ENCODE results near the gene PPP2R2C.

PPP2R2C gene

DNA sequence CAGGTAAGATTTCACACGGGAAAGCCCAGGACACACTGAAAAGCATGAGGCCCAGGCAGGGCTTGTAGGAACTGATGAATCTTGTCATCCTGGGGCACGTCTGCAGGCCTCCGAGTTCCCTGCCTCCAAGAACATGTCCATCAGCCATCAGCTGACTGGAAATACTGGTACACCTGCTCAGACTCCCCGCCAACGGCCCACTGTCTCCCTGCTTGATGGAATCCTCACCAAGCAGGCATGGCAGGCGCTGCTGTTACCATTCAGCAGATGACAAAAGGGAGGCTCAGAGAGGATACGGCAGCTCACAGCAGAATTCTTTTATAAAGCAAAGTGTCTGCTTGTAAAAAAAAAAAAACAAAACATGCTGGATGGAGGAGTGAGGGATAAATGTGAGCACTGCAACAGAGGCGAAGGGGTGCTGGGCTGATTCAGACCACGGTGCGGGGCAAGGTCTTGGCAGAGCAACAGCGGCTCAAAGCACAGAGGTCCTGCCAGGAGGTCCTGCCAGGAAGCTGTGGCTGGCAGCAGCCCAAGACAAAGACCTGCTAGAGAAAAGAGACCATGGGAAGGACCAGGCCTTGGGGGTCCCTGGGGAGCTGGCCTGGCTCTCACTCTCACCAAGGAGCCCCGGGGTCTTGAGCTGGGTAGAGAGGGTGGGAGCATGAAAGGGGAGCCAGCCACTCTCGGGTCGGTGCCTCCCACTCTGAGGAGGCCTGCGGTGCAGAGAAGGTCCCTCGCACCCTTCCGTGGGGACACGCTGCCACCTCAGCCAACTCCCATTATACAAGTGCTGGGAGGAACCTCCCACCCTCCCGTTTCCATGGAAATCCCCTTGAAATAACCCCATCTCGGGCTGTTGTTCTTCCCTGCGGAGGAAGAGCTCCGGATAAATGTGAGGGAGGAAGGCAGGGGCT, 25.6 kb downstream of the PPP2R2C start:
- peak; percentile 49 for DNase-seq

GRCh38 chr4:6446130-6446482, 26.3 kb downstream of the PPP2R2C start:
- DNase-seq: no peak

GRCh38 chr4:6445403-6446129, 26.8 kb downstream of the PPP2R2C start:
- DNase-seq: no peak

- DNase-seq: no peak
Observed at GRCh38 chr4:6444582-6444981, 27.8 kb downstream of the PPP2R2C start.

GRCh38 chr4:6443035-6444023, 29.1 kb downstream of the PPP2R2C start:
- no peak for DNase-seq

- DNase-seq: no peak
Observed at GRCh38 chr4:6442555-6442954, 29.9 kb downstream of the PPP2R2C start.

- no peak for DNase-seq
Observed at GRCh38 chr4:6441758-6442157, 30.7 kb downstream of the PPP2R2C start.

GRCh38 chr4:6441202-6441582, 31.2 kb downstream of the PPP2R2C start:
- no peak for DNase-seq

- DNase-seq: no peak
Observed at GRCh38 chr4:6440506-6441201, 31.8 kb downstream of the PPP2R2C start.

DNA sequence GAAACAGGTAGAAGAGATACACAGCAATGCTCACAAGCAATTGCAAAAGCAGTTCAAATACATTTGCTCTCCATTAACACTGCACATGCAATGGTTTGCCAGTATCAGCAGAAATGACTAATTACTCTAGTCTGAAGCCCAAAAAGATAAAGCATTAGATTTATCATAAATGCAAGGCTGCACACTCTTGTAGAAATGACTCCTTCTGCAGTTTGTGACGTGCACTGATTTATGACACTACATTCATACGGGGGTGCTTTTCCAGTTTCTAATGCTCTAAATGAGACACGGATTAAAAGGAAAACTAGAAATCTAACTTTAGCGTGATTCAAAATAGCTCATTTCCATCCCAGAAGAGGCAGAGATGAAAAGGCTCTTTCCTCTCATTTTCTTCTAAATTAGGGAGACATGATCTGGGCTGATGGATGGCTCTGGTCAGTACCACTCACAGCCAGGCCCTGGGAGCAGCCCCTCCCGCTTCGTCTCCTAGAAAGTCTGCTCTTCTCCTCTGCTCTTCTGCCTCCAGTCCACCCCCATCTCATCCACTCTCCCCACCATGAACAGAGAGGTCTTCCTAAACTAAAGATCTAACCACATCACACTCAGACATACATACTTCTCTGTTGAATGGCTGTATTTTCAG, 33.2 kb downstream of the PPP2R2C start:
- DNase-seq: no peak

DNA sequence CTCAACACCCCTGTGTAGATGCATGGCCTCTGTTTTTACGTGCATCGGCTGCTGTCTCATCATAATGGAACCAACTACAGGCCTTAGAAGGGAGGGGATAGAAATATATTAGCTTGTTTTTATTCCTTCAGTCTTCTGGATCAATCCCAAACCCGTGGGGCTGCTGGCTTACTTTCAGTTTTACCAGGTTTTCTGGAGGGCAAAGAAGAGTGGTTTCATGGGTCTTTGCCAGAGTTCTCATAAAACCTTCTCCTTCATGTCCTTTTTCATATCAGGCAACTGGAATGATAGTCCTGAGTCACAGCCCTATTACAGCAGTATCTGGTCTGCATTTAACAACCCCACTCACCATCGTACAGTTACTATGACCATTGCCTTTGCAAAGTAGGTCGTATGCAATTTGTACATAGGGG, 34.6 kb downstream of the PPP2R2C start:
- peak; percentile 42 for DNase-seq

DNA sequence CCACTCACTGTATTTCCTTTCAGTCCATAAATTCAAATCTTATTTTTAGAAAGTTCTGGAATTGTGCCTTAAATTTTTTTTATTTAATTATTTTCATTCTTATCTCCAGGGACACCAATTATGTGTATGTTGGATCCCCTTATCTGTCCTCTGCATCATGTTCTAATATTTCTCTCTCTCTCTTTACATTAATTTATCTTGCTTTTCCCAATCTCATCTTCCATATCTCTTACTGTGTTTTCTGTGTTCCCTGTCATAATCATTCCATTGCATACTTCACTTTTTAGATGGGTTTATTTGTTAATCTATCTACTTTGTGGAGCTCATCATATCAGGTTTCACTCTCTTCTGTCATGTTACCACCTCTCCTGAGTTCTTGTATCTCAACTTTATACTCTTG, 37.4 kb downstream of the PPP2R2C start:
- no peak for DNase-seq

- DNase-seq: no peak
Observed at GRCh38 chr4:6430927-6431326, 41.5 kb downstream of the PPP2R2C start.

DNA sequence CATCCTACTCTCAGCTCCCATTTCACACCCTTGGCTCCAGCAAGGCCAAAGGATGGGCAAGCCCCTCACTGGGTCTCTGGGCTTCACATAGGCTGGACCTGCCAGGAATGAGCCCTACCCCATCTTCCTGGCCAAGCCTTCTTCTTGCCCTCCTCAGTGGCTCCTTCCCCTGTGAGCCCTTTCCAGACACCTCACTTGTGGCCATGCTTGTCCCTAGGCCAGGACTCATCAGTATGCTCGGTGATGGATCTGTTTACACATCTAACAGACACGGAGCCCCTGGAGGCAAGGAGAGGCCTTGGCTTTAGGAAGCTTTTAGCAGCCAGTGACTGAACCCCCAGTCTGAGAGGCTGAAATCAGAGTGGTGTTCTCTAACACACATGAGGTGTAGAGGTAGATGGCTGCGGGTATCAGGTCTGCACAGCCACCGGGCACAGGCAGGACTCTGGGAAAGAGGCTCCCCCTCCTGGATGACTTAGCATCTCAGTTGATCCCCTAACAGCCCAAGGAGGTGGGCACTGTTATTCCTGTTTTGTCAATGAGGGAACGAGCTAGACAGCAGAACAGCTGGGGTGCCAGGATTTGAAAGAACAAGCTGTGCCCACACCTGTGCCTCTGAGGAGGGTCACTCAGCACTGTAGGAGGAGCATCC, 44.8 kb downstream of the PPP2R2C start:
- DNase-seq: no peak

DNA sequence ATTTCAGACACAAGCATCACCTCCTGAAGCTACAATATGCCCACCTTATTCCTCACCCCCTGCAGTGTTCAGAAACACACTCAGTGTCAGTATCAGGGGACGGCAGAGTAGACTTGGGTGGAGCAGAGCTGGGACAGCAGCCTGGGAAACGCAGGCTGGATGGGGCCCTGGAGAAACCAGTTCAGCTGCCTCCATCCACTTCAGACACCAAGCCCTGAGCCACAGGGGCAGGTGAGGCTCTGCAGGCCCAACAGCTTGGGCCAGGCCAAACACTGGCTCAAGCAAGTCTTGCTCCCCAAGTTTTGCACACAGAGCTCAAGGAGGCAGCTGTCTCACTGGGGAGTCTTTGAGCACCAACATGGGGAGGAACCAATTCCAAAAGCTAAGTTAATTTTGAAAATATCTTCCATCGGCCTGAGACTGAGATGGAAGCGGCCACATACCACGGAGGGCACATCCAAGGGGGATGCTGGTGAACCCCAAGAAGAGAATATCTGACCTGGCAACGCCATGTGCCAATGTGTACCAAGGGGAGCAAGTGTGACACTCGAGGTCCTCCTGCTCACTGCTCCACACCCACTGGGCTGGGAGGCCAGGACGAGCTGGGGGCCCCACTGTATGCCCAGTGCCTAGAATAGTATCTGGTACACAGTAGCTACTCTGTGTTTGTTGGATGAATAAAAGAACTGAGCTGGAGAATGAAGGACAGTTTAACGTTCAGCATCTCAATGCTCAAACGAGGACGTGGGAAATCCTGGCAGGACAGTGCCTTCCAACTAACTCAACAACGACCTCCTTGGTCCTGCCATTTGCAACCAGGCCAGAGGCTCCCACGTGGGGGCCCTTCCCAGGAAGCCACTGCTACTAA, 45.6 kb downstream of the PPP2R2C start:
- no peak for DNase-seq

DNA sequence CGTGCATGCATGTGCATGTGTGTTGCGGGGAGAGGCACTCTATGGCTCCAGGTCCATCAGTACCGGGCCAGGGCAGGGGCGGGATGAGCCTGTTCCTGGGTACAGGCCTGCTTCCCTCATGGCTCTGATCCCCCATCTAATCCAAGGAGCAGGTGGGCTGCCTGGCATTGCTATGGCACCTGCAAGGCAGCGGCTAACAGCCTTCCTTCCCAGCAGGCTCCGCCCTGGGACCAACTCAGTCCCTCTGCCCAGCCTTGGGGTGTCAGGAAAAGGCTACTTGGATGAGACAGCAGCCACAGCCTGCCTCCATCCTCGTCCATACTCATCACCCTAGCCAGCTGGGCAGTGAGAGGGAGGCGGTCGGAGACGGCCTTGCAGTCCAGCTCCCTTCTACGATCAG, 46.5 kb downstream of the PPP2R2C start:
- no peak for DNase-seq

GRCh38 chr4:6425336-6425735, 47.1 kb downstream of the PPP2R2C start:
- DNase-seq: no peak

DNA sequence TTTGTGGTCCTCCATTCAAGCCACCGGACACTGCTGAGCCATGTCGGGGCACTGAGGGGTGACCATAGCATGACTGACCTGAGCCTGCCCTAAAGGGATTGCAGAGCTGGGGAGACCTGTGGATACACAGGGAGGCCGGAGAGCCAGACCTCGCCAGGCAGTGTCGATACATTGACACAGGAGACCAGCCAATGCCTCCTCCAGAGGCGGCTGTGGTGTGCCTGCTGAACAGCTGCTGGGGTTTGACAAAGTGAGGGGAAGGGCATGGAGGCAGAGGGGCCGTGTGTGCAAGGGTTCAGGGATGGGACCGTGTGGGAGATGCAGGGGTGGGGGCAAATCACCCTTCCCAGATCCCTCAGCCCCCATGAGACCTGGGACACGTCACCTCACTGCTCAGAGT, 48.0 kb downstream of the PPP2R2C start:
- DNase-seq: no peak

DNA sequence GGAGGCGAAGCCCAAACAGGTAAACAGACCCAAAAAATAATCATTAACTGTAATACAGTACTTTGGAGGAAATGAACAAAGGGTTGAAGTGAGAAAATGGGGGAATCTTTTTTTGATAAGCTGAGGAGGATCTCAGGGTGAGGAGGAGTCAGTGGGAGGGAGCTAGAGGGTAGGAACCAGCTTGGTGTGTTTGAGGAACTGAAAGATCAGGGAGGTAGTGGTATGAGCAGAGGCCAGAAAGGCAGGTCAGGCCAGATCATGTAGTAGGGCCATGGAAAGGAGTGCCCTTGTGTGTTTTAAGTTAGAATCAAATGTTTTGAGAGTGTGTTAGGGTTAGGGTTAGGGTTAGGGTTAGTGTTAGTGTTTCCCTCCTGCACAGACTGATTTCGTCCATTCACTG, 48.8 kb downstream of the PPP2R2C start:
- DNase-seq: no peak

DNA sequence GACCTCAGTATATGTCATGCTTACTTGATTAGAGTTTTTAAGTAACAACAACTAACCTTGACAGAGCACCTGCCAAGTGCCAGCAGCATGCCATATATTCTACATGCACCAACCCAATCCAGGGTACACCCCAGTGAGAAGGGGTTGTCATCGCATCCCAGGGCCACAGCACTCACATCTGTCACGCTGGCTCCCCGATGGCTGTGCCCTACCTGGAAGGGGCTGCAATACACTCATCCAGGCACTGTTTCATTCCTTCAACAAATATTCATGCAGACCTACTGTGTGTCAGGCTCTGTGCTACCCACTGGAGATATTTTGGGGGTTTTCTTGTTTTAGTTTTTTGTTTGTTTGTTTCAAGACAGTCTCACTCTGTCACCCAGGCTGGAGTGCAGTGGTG, 49.5 kb downstream of the PPP2R2C start:
- no peak for DNase-seq

Data from NCI-H446 treated with DMSO at 0.1 percent for 48 hours (cell line).